Measurements from ENCODE around the gene CLIP4. TPM values are rescaled to one million over a fixed set of nuclear protein-coding genes. Genes with fewer than 3 reads are reported as not detected.
A peak's percentile ranks its signal among the peaks of the same experiment; 100 is the strongest.

Gene CLIP4
- total and polyA plus RNA-seq, 10 of the 15 experiments (the other 5 are each of a cell fraction or from before 2014, with no cell fraction given), result 5.5 to 34.9 (median 16.8) TPM

DNA sequence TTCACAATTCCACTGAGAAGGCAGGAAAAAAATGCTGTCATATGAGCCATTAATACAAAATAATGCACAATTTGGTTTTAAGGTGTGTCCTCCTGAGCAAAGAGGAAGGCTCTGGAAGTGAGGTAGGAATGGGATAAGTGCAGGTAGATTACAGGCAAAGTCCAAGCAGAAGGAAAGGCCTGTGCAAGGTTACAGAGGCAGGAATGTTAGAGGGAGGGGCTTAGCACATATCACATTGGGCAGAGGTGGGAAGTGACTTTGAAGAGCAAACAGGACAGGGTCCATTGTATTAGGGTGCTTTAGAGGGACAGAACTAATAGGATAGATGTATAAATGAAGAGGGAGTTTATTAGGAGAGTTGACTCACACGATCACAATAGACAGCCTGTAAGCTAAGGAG lies 14.7 kb upstream of the CLIP4 start:
- BruUV-seq (replicated peaks), result no TSS peak
- H4K20me1 ChIP-seq (ENCODE audit: control insufficient read depth, insufficient read depth), result no peaks in the 10 kb centered on the region
- FAIRE-seq, result no peak

GRCh38 chr2:29104688-29105087 lies 10.5 kb upstream of the CLIP4 start:
- H3K9ac ChIP-seq (ENCODE audit: control insufficient read depth, insufficient read depth, low read length), result no peak overlapping the region
- intact Hi-C loops (cut with micrococcal nuclease; ENCODE audit: unreplicated experiment), result no loop called here
- H3K9me3 ChIP-seq (replicated peaks; ENCODE audit: control insufficient read depth, insufficient read depth, low read length), result no peaks in the 10 kb centered on the region
- H3K4me3 ChIP-seq, result no peak overlapping the region
- WGBS (ENCODE audit: insufficient coverage, insufficient replicate concordance, low lambda C conversion rate, missing lambda C conversion rate), result 100% methylated on average over 5 of the region's 5 CpGs
- no TSS peak for BruUV-seq (replicated peaks)
- H3K79me2 ChIP-seq (ENCODE audit: control insufficient read depth, insufficient read depth, low read length), result no peaks in the 10 kb centered on the region
- ChIA-PET RAD21 (ENCODE audit: unreplicated experiment) (no interaction called here), POLR2A (interaction anchor here (1.1 kb wide), 1 partner anchor 9 kb away, joined by 3 read pairs; no protein-coding TSS in a partner anchor), SMC1A (ENCODE audit: uncharacterized antibody, unreplicated experiment) (interaction anchor here (0.8 to 6.2 kb wide), 7 partner anchors 9 to 284 kb away, joined by 3 to 38 read pairs (median 4); no protein-coding TSS in a partner anchor), CTCF (interaction anchor here (0.9 to 1.3 kb wide), 2 partner anchors 9 to 22 kb away, joined by 3 to 5 read pairs; no protein-coding TSS in a partner anchor)
- H2AFZ ChIP-seq (ENCODE audit: control insufficient read depth, low read depth, low read length), result no peak overlapping the region
- no peak overlapping the region for H3K4me2 ChIP-seq (ENCODE audit: control insufficient read depth, insufficient read depth)
- no peak overlapping the region for H3K27ac ChIP-seq (ENCODE audit: control insufficient read depth, insufficient read depth)
- H3K4me1 ChIP-seq (ENCODE audit: control insufficient read depth, insufficient read depth, low read length), result peaks cover 16% of the 10 kb centered on the region
- no peaks in the 10 kb centered on the region for H3K36me3 ChIP-seq (ENCODE audit: control insufficient read depth in 2 of 2, insufficient read depth in 2 of 2, low read length in 1 of 2)
- no peaks in the 10 kb centered on the region for H4K20me1 ChIP-seq (ENCODE audit: control insufficient read depth, insufficient read depth)
- DNase-seq (ENCODE audit: low read depth, low spot score), result no peak
- no peaks in the 10 kb centered on the region for H3K27me3 ChIP-seq (replicated peaks in 1 of 2; ENCODE audit: control insufficient read depth in 2 of 2, insufficient read depth in 2 of 2, low read length in 1 of 2)
- FAIRE-seq, result no peak
- TF ChIP-seq, protein P1, sequence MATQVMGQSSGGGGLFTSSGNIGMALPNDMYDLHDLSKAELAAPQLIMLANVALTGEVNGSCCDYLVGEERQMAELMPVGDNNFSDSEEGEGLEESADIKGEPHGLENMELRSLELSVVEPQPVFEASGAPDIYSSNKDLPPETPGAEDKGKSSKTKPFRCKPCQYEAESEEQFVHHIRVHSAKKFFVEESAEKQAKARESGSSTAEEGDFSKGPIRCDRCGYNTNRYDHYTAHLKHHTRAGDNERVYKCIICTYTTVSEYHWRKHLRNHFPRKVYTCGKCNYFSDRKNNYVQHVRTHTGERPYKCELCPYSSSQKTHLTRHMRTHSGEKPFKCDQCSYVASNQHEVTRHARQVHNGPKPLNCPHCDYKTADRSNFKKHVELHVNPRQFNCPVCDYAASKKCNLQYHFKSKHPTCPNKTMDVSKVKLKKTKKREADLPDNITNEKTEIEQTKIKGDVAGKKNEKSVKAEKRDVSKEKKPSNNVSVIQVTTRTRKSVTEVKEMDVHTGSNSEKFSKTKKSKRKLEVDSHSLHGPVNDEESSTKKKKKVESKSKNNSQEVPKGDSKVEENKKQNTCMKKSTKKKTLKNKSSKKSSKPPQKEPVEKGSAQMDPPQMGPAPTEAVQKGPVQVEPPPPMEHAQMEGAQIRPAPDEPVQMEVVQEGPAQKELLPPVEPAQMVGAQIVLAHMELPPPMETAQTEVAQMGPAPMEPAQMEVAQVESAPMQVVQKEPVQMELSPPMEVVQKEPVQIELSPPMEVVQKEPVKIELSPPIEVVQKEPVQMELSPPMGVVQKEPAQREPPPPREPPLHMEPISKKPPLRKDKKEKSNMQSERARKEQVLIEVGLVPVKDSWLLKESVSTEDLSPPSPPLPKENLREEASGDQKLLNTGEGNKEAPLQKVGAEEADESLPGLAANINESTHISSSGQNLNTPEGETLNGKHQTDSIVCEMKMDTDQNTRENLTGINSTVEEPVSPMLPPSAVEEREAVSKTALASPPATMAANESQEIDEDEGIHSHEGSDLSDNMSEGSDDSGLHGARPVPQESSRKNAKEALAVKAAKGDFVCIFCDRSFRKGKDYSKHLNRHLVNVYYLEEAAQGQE (IDR thresholded peaks at IDR 0.05; ENCODE audit: low read depth, low read length), result peak; percentile 70
- TF ChIP-seq ZNF207 (IDR thresholded peaks at IDR 0.05; ENCODE audit: borderline replicate concordance), result no peak
- TF ChIP-seq, protein P2, sequence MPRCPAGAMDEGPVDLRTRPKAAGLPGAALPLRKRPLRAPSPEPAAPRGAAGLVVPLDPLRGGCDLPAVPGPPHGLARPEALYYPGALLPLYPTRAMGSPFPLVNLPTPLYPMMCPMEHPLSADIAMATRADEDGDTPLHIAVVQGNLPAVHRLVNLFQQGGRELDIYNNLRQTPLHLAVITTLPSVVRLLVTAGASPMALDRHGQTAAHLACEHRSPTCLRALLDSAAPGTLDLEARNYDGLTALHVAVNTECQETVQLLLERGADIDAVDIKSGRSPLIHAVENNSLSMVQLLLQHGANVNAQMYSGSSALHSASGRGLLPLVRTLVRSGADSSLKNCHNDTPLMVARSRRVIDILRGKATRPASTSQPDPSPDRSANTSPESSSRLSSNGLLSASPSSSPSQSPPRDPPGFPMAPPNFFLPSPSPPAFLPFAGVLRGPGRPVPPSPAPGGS (IDR thresholded peaks at IDR 0.05; ENCODE audit: borderline replicate concordance, insufficient read depth, low read depth, low read length, poor library complexity, severe bottlenecking), result peak; percentile 35
- in situ Hi-C loops (cut with MboI), result no loop called here
- no peak for ATAC-seq

More for the DNA sequence above, 14.7 kb upstream of the CLIP4 start:
- ChIA-PET CTCF (no interaction called here), SMC1A (ENCODE audit: uncharacterized antibody, unreplicated experiment) (no interaction called here), POLR2A (no interaction called here), RAD21 (ENCODE audit: unreplicated experiment) (no interaction called here)
- TF ChIP-seq MEF2A (IDR thresholded peaks at IDR 0.05; ENCODE audit: insufficient read depth, low read depth, low read length), result no peak
- no peak for TF ChIP-seq KDM1A (IDR thresholded peaks at IDR 0.05; ENCODE audit: borderline replicate concordance)
- TF ChIP-seq PML (IDR thresholded peaks at IDR 0.05; ENCODE audit: low read length), result no peak
- no peak for TF ChIP-seq MTA3 (IDR thresholded peaks at IDR 0.05; ENCODE audit: borderline replicate concordance, low read length)
- no peak for TF ChIP-seq RAD21 (IDR thresholded peaks at IDR 0.05; ENCODE audit: insufficient read depth, low read depth, low read length)
- no peak for TF ChIP-seq ATF7 (IDR thresholded peaks at IDR 0.05; ENCODE audit: low read depth)
- no peak for TF ChIP-seq BMI1 (IDR thresholded peaks at IDR 0.05; ENCODE audit: borderline replicate concordance)
- no peak for TF ChIP-seq EGR1 (IDR thresholded peaks at IDR 0.05; ENCODE audit: borderline replicate concordance in 1 of 2, low read depth in 2 of 2, low read length in 2 of 2)
- TF ChIP-seq RUNX3 (IDR thresholded peaks at IDR 0.05; ENCODE audit: low read length), result no peak
- no peak for TF ChIP-seq ZBED1 (IDR thresholded peaks at IDR 0.05; ENCODE audit: borderline replicate concordance)
- no peak for TF ChIP-seq DPF2 (IDR thresholded peaks at IDR 0.05)
- no peak for TF ChIP-seq HDGF (IDR thresholded peaks at IDR 0.05)
- H3K9ac ChIP-seq (ENCODE audit: control insufficient read depth, insufficient read depth, low read length), result no peak overlapping the region
- DNase-seq (ENCODE audit: low read depth, low spot score) (no peak), ATAC-seq (no peak)
- in situ Hi-C loops (cut with MboI), result no loop called here
- no peaks in the 10 kb centered on the region for H3K27me3 ChIP-seq (replicated peaks in 1 of 2; ENCODE audit: control insufficient read depth in 2 of 2, insufficient read depth in 2 of 2, low read length in 1 of 2)
- H2AFZ ChIP-seq (ENCODE audit: control insufficient read depth, low read depth, low read length), result no peak overlapping the region
- WGBS (ENCODE audit: insufficient coverage, insufficient replicate concordance, low lambda C conversion rate, missing lambda C conversion rate), result 93% methylated on average over 1 of the region's 1 CpG
- no peaks in the 10 kb centered on the region for H3K4me1 ChIP-seq (ENCODE audit: control insufficient read depth, insufficient read depth, low read length)
- no peak overlapping the region for H3K27ac ChIP-seq (ENCODE audit: control insufficient read depth, insufficient read depth)
- H3K79me2 ChIP-seq (ENCODE audit: control insufficient read depth, insufficient read depth, low read length), result no peaks in the 10 kb centered on the region
- H3K4me2 ChIP-seq (ENCODE audit: control insufficient read depth, insufficient read depth), result no peak overlapping the region
- no peak overlapping the region for H3K4me3 ChIP-seq
- H3K36me3 ChIP-seq (ENCODE audit: control insufficient read depth in 2 of 2, insufficient read depth in 2 of 2, low read length in 1 of 2), result no peaks in the 10 kb centered on the region
- intact Hi-C loops (cut with micrococcal nuclease; ENCODE audit: unreplicated experiment), result no loop called here
- no peaks in the 10 kb centered on the region for H3K9me3 ChIP-seq (replicated peaks; ENCODE audit: control insufficient read depth, insufficient read depth, low read length)

All from GM12878 (cell line).